COLO829 (cell line): ENCODE measurements around the gene APP.
"Not testable (repeated sequence)": the region's sequence is repeated elsewhere in the genome, so short reads cannot be mapped to it uniquely, and the experiment has no call there.

Experiments
- DNase-seq: peaks from one replicate; pipeline ENCODE4 v3.0.0; 2012; ENCODE audit warnings: low spot score

APP gene

GRCh38 chr21:26162081-26162480, 8.5 kb downstream of the APP start:
- no peak for DNase-seq

GRCh38 chr21:26159869-26160268, 10.7 kb downstream of the APP start:
- no peak for DNase-seq

DNA sequence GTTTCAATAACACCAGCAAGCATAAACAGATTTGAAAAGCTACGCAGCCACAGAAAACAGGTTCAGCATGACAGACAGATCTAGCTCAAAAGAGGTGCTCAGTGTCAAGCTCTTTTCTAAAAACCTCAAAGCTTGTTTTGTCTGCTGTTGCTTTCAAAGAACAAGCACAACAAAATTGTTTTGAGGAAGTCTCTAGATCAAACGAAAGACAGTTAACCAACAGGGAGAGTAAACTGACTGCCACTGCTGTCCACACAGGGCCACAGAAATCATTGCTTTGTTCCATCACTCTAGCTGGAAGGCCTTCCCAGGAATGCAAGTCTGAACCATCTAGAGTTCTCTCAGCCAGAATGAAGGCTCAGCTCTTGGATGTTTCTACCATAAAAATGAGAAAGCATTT, 12.8 kb downstream of the APP start:
- DNase-seq = no peak

- DNase-seq = no peak
Observed at GRCh38 chr21:26154753-26155152, 15.8 kb downstream of the APP start.

DNA sequence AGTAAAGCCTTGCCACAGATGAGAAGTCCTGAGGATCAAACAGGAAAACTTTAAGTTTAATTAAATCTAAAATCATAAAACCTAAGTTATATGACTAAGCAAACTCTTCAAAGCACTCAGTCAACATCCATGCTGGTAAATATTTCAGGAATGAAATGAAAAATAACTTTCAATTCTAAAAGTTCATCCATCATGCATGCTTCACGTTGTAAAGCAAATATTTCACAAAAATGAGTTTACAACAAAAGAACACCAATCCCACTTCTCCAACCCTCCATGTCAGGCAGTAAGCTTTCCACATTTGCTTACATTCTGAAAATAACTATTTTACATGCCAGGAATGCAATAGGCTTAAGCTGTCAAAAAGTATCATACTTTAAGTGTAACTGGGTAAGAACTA, 16.8 kb downstream of the APP start:
- DNase-seq = no peak

DNA sequence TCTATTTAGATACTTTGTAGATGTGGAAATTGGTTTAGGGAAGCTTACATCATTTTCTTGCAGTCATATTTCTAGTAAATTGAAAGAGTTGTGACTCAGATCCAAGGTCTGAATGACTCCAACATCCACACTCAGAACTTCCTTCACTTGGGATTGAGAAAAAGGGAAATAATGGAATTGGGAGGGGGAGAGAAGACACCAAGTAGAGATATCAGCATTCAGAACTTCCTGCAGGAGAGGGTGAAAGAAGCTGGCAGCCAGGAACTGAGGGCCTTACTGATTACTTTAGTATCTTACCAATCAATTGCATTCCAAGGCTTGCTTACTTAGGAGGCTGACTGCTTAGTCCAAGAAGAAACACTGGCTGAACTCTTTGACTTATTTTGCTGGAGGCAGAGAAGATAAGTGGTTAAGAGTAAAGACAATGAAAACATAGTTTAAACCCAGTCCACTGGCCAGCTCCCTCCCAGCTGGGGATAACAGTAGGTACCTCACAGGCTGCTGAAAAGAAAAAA, 21.7 kb downstream of the APP start:
- peak; percentile 67 for DNase-seq

DNA sequence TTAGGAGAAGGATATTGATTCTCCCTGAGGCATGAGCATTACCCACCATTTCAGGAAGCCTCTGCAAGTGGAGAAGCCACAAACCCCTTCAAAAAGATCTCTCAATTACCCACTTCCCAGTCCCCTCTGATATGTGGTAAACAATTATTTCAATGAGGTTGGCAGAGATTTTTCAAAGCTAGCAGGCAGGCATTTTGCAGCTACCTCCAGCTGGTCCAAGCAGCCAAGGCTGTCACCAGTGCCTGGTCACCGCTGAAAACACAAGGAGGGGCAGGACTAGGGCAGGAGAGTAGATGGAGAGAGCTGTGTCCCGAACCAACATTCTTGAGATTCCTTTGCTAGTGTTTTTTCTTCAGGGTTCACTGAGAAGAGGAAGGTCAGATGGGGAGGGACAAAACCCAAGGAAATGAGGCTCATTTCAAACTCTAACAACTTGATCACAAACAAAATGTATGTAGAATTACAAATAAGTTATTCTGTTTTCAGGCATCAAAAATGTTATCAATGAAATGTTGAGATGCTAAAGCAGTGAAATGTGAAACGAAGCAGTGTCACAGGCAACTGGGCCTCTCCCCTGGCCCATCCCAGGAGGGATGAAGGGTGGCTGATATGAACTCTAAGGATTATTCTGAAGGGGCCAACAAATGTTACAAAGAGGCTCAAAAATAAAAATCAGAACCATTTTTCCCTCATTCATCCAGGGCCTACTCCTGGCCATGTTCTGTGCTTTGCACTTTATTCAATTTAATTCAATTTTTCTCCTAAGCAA, 22.3 kb downstream of the APP start:
- no peak for DNase-seq

DNA sequence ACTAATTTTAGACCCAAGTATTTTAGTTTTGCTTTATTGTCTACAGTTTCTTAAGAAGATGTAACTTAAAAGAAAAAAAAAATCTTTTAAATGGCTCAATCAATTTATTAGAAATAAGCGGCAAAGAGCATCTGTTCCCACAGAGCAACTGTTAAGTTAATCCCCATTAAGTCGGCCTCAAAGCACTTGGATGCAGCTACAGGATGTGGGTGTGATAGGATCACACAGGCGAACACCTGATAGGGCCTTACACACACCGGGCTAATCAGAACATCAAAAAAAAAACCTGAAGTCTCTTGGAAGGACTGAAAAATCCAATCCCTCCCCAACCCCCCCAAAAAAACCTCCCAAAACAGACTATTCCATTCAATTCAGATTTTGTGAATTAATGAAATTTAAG, 23.0 kb downstream of the APP start:
- no peak for DNase-seq

- no peak for DNase-seq
Observed at GRCh38 chr21:26146681-26147080, 23.9 kb downstream of the APP start.

DNA sequence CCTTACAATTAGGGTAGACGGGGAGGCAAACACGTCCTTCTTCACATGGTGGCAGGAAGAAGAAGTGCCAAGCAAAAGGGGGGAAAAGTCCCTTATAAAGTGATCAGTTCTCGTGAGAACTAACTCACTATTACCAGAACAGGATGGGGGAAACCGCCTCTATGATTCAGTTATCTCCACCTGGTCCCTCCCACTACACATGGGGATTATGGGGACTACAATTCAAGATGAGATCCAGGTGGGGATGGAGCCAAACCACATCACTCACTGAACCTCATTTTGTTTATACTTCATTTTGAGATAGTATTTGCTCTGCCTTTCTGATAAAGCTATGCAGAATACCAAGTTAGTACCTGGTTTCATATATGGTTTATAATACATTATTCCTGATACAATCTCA, 26.5 kb downstream of the APP start:
- no peak for DNase-seq

GRCh38 chr21:26142363-26142762, 28.2 kb downstream of the APP start:
- no peak for DNase-seq

DNA sequence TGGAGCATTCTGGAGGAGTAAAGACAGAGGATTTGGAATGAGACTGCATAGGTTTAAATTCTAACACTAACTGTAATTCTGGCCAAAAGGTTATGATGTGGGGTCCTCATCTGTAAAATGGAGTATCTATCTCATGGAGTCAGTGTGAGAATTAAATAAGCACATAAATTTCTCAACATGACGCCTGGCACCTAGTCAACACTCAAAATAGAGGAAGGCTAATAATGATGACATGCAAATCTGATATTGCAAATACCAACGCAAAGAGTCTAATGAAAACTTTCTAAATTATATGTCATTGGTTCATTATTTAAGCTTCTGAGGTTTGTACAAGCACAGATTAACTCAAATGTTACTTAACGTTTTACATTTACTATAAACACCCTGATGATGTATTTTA, 29.6 kb downstream of the APP start:
- DNase-seq = no peak

DNA sequence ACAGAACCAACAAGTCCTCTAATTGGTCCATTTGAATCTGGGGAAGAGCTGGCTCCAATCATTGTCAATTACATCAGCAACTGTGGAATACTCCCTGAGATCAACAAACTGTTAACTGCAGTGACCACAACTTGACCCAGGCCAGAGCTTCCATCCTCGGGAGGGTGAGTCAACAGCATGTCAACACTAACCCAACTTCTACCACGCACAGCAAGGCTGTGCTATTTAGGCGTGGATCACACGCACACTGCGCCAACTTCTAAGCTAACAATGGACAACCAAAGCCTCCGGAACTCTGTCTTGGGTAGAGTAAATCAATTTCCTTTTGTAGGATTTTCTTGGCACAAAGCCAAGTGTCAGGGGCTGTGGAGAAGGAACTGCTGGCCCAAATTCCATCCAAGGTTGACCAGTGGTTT, 30.4 kb downstream of the APP start:
- DNase-seq = peak; percentile 86

GRCh38 chr21:26138615-26139257, 31.8 kb downstream of the APP start:
- no peak for DNase-seq

DNA sequence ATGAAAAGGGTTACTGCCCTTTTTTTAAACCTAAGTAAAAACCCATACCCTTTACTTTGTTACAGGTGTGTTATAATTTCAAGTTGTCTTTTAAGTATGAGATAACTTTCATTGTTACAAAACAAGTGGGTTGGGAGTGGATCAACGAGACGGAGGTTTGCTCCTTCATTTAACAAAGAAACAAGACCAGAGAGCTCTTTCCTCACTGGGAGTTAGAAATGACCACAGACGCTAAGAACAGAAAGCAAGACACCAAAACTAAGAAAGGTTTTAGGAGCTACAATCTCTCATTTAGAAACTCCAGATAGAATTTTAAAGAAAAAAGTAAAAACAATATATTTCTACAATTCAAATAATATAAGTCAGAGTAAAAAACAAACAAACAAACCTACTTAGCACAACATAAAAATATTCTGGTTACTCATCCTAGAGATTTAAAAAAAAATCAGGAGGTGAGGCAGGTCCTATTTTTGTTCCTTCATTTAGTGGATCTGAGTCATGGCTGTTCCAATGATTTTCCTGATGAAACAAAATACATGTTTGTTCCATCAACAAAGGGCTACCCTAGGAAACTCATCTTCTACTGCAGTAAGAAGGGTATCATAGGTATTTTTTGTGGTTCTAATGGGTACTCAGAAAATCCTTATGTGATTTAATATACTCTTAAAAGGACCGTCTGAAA, 33.0 kb downstream of the APP start:
- DNase-seq = no peak

DNA sequence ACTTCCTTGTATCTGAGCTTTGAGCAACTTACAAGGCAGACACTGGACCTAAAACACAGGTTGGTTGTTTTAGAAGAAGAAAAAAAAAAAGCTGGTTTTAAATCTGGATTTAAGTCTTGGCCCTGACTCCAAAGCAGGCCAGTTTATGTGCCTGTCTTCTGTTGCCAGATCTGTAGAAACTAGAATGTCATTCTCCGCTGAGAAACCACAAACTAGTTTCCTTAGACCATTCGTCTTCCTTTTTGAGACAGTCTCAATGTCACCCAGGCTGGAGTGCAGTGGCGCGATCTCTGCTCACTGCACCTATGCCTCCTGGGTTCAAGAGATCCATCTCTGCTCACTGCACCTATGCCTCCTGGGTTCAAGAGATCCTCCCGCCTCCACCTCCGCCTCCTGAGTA, 33.9 kb downstream of the APP start:
- no peak for DNase-seq

GRCh38 chr21:26135520-26135919, 35.0 kb downstream of the APP start:
- no peak for DNase-seq

DNA sequence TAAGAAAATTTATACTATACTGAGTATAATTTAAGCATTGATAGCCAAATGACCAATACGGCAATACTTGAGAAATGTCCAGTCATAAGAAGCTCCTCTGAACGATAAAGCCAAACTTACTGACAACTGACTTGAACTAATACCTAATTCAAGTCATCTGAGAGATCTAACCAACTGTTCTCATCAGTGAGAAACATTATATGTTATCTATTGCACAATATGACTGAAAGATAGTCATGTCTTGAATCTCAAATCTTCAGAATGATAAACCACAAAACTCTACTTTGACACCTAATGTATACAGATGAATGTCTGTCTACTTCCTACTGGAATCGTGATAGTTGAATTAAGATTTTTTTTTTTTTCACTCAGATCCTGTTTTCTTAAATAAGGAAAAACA, 39.0 kb downstream of the APP start:
- no peak for DNase-seq

DNA sequence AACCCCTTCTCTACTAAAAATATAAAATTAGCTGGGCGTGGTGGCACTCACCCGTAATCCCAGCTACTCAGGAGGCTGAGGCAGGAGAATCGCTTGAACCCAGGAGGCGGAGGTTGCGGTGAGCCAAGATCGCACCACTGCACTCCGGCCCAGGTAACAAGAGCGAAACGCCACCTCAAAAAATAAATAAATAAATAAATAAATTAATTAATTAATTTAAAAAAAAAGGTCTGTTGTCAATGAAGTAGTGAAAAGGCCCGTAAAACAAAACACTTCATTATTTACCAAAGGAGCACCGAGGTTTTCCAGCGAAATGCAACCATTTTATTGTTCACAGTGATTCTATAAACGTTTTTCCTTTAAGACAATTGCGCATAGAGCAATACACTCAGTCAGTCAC, 39.5 kb downstream of the APP start:
- DNase-seq = not testable (repeated sequence)

- DNase-seq = no peak
Observed at GRCh38 chr21:26130249-26130881, 40.2 kb downstream of the APP start.

DNA sequence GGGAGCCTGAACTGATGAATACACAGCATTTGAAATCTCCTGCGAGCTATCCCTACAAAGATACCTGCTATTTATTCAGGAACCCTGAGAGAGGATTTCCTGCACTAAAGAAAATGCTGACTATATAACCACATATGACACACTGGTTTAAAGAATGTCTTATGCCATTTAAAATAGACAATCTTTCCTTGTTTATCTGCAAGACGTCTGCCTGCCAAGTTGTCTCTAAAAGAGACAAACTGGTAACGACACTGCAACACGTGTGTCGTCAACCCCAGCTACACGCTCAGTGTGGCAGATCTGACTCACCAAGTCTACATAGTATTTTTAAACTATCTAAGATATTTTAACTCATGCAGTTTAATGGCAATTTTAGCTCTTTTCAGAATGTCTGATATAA, 42.7 kb downstream of the APP start:
- peak; percentile 38 for DNase-seq

- DNase-seq = no peak
Observed at GRCh38 chr21:26127073-26127814, 43.3 kb downstream of the APP start.
